ENCODE results near the gene IFFO2.

DNA sequence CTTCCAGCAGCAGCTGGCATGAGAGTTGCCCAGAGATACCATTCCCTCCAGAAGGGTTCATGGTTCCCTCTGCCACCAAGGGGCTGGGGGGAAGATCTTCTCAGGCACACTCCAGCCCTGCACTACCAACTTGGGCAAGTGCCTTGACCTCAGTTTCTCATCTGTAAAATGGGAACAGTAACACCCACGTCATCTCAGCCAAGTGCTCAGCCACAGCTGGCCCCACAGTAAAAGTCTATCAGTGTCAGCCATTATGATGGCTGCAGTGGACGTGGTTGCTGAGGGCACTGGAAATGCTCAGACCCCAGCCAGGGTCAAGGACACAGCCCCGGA lies 80.7 kb downstream of the IFFO2 start:
- no peak for TF ChIP-seq TAF1 (conservative IDR thresholded peaks at IDR 0.05)
- TF ChIP-seq, protein P1, sequence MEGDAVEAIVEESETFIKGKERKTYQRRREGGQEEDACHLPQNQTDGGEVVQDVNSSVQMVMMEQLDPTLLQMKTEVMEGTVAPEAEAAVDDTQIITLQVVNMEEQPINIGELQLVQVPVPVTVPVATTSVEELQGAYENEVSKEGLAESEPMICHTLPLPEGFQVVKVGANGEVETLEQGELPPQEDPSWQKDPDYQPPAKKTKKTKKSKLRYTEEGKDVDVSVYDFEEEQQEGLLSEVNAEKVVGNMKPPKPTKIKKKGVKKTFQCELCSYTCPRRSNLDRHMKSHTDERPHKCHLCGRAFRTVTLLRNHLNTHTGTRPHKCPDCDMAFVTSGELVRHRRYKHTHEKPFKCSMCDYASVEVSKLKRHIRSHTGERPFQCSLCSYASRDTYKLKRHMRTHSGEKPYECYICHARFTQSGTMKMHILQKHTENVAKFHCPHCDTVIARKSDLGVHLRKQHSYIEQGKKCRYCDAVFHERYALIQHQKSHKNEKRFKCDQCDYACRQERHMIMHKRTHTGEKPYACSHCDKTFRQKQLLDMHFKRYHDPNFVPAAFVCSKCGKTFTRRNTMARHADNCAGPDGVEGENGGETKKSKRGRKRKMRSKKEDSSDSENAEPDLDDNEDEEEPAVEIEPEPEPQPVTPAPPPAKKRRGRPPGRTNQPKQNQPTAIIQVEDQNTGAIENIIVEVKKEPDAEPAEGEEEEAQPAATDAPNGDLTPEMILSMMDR (IDR thresholded peaks at IDR 0.05; ENCODE audit: low read depth, low read length, missing input control): no peak
- TF ChIP-seq, protein P2, sequence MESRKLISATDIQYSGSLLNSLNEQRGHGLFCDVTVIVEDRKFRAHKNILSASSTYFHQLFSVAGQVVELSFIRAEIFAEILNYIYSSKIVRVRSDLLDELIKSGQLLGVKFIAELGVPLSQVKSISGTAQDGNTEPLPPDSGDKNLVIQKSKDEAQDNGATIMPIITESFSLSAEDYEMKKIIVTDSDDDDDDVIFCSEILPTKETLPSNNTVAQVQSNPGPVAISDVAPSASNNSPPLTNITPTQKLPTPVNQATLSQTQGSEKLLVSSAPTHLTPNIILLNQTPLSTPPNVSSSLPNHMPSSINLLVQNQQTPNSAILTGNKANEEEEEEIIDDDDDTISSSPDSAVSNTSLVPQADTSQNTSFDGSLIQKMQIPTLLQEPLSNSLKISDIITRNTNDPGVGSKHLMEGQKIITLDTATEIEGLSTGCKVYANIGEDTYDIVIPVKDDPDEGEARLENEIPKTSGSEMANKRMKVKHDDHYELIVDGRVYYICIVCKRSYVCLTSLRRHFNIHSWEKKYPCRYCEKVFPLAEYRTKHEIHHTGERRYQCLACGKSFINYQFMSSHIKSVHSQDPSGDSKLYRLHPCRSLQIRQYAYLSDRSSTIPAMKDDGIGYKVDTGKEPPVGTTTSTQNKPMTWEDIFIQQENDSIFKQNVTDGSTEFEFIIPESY (IDR thresholded peaks at IDR 0.05): no peak
- no peak for TF ChIP-seq EGR1 (IDR thresholded peaks at IDR 0.05; ENCODE audit: low read depth in 2 of 2)
- no peak for TF ChIP-seq HNF4A (conservative IDR thresholded peaks at IDR 0.05)
- TF ChIP-seq, protein P3, sequence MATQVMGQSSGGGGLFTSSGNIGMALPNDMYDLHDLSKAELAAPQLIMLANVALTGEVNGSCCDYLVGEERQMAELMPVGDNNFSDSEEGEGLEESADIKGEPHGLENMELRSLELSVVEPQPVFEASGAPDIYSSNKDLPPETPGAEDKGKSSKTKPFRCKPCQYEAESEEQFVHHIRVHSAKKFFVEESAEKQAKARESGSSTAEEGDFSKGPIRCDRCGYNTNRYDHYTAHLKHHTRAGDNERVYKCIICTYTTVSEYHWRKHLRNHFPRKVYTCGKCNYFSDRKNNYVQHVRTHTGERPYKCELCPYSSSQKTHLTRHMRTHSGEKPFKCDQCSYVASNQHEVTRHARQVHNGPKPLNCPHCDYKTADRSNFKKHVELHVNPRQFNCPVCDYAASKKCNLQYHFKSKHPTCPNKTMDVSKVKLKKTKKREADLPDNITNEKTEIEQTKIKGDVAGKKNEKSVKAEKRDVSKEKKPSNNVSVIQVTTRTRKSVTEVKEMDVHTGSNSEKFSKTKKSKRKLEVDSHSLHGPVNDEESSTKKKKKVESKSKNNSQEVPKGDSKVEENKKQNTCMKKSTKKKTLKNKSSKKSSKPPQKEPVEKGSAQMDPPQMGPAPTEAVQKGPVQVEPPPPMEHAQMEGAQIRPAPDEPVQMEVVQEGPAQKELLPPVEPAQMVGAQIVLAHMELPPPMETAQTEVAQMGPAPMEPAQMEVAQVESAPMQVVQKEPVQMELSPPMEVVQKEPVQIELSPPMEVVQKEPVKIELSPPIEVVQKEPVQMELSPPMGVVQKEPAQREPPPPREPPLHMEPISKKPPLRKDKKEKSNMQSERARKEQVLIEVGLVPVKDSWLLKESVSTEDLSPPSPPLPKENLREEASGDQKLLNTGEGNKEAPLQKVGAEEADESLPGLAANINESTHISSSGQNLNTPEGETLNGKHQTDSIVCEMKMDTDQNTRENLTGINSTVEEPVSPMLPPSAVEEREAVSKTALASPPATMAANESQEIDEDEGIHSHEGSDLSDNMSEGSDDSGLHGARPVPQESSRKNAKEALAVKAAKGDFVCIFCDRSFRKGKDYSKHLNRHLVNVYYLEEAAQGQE (IDR thresholded peaks at IDR 0.05): no peak
- TF ChIP-seq RAD21 (IDR thresholded peaks at IDR 0.05): no peak

Measured in liver (tissue), 3 donors.